Esophagus squamous epithelium (tissue), 4 donors: ENCODE results near the gene SGO1.

Experiments used
- CTCF ChIP-seq, 6 experiments: fragments of 450-650 bp in 4 of 6; fragments of 200-600 bp in 2 of 6; sonication (generic) in 2 of 6; IDR thresholded peaks; one replicate each; pipeline ENCODE4 v1.5.1; 2016 to 2019; ENCODE audit warnings: antibody characterized with exemption in 6 of 6, mild to moderate bottlenecking in 4 of 6, moderate library complexity in 4 of 6
- POLR2A ChIP-seq, 4 donors: fragments of 450-650 bp; IDR thresholded peaks; one replicate each; pipeline ENCODE4 v1.6.1; 2017; ENCODE audit warnings: antibody characterized with exemption in 4 of 4, mild to moderate bottlenecking in 4 of 4, moderate library complexity in 3 of 4

DNA sequence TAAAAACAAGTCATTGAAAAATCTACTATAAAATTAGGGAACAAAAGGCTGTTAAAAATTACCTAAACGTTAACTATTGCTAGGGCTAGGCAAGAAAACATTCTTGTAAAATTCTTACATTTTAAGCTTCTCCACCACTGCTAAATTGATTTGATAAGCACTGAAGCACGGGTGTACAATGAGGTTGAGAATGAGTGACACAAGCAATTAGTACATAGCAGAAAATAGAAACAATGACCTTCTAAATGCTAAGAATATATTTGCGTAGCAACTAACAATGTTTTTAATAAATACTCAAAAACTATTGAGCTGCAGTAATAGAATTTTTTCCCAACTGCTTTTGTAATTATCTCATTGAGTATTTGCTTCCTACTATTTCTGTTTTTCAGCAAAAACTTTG, 4.7 kb downstream of the SGO1 start:
- TF ChIP-seq CTCF (IDR thresholded peaks at IDR 0.05) = no peak
- TF ChIP-seq POLR2A (IDR thresholded peaks at IDR 0.05) = no peak
